GM20431 (cell line): ENCODE measurements around the gene EXOC7.

Source experiments
- in situ Hi-C: fragments of 300-500 bp; cut with MseI, MboI; formaldehyde crosslinking; loops from one replicate; pipeline ENCODE4 v1.15.0; 2020; ENCODE audit warnings: low sequenced_read_pairs; ENCODE audit not compliant: unreplicated experiment

EXOC7 gene

GRCh38 chr17:76103274-76104139 lies at the start of gene EXOC7:
Gene EXOC7 (minus strand): TSS chr17:76103787. CDS start chr17:76103692, 95 bp downstream.
- in situ Hi-C loops: no loop called here

DNA sequence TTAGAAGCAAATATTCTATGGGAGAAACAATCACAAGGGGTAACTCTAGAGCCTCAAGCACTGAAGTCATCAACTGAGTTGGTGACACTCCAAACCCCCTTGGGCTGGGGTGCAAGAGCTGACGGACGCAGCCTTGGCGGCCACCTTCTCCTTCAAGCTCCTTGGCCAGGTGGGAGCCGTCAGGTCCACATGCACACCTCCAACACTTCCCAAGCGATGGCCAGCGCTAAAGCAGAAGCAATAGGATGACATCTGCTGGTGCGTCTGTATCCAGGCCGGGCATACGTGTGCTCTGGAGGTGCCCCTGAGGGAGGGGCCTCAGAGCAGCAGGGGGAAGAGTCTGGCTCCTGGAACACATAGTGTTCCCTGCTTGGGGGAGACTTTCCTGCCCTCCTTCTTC lies 49.6 kb upstream of the EXOC7 start:
- in situ Hi-C loops: no loop called here

DNA sequence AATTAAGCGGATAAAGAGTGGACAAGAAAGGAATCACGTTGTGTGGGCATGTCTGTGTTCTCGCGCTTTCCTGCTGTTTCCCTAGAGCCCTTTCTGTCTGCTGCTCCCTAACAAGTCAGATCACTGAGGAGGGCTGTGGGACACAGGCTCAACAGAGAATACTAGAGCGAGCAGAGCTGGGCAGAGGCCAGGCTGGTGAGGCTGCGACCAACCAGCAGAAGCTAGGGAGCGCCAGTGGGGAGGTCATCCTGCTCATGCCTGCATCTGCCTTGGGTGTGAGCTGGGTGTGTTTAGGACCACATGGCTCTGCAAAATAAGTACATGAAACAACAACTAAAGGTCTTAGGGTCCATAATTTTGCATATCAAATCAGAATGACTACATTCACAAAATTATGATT lies 49.0 kb upstream of the EXOC7 start:
- in situ Hi-C loops: no loop called here

DNA sequence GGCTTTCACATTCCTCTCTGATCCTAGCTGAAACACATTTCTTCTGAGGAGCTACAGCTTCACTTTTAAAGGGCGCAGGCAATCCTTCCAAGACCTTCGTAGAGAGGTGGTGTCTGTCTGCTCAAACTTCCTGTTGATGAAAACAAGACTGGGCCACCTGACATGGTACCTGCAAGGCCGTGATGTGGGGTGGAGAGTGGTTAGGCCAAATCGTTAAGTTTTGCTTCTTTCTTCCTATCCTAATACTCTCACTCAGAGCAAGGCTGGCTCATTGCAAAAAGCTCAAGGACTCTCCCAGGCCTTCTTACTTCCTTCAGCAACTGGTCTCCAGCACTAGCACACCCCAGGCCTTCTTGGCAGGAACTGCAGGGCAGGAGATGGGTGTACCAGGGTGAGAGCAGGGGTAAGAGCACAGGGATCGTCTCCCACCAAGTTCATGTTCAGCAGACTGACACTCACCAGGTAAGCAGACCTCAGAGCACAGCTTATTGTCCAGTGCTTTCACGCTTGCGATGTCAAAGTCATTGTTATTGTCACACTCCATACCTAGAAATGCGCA lies 48.4 kb upstream of the EXOC7 start:
- in situ Hi-C loops: no loop called here

DNA sequence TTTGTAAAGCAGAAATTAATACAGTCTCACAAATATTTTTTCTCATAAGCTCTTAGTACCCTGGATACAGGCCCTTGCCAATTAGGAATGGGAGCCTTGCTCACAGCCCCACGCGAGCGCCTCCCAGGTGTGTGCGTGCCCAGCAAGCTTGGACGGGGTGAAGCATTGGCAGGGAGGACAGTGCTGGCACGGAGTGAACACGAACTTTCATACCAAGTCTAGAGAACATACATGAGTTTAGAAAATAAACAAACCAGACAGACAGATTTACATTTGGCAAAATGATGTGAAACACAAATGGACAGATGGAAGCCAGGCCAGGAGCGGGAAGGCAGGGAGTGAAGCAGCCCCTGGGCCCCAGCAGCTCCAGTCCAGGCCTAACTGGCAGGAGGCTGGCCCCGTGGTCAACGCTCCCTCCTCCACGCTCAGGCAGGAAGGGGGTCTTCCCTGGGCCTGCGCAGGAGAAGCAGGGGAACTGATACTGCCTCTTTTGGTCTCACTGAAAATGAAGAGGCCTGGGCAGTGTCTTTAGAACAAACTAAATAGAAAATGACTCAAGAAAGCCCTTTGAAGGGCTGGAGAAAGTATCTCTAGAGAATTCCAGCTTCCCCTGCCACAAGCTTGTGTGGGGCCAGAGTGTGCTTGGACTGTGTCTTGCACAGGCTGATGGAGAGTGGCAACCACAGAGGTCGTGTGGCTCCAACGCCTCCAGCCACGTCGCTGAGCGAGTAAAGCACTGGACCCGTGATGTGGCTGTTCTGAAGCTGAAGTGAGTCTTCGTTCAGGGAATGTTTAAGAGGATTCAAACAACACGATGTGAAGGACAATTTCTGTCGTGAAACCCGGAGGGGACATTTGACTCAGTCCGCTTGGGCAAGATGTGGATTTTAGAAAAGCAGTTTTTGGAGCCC lies 47.4 kb upstream of the EXOC7 start:
- in situ Hi-C loops: no loop called here

GRCh38 chr17:76149214-76149613 lies 45.6 kb upstream of the EXOC7 start:
- in situ Hi-C loops: no loop called here

- in situ Hi-C loops: no loop called here
These were observed 44.4 kb upstream of the EXOC7 start for GRCh38 chr17:76148015-76148326.

DNA sequence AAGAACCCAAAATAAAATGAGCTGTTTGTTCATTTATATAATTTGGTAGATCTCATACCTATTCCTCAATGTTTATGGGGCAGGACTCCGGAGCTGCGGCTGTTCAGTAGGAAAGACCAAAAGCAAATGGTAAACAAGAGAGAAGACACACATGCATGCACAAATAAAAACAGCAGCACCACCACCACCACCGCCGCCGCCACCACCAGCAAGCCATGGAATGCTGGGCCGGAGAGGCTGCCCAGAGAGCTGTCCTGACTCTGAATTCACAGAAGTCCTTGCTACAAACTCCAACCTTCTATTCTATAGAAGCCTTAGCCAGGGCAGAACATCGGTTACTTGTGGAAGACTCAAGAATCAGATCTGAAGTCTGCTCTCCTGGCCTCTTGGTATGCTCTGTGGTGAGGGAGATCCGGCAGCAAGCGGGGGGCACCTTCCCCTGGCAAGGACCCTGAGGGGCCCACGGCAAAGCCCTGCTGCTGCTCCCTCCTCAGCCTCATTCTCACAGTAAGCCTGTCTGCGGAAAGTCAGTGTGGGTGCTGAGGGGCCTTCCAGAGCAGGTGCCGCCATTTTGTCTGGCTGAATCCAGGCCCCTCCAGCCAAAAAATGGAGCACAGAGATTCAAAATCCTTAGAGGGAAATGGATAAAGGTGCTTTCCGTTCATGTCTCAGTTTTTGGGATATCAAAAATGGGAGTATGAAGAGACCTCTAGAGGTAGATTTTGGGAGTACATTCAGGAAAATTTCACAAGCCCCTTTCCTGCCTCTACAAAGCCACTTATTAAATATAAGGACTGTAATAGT lies 43.8 kb upstream of the EXOC7 start:
- in situ Hi-C loops: no loop called here

GRCh38 chr17:76146053-76146851 lies 42.7 kb upstream of the EXOC7 start:
- in situ Hi-C loops: no loop called here

- in situ Hi-C loops: no loop called here
These were observed 41.9 kb upstream of the EXOC7 start for GRCh38 chr17:76145231-76146052.

DNA sequence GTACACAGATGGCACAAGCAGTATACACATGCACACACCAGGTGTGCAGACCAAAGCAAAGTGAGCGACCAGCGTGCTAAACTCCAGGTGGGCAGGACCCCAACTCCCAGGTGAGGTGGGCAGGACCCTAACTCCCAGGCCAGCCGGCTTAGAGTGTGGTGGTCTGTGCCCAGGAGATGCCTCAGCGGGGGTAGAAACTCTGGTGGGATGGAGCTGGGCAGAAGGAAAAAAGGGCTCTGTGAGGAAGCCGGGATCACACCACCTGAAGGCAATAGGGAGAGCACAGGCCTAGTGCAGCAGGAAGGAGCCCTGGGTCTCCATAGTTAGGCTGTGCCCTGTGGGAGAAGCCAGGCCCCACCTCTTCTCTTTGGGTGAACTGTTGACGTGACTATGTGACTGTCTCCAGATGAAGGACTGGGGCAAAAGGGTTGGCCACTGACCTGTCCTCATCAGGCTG lies 39.0 kb upstream of the EXOC7 start:
- in situ Hi-C loops: no loop called here

- in situ Hi-C loops: no loop called here
These were observed 38.5 kb upstream of the EXOC7 start for GRCh38 chr17:76142039-76142584.

DNA sequence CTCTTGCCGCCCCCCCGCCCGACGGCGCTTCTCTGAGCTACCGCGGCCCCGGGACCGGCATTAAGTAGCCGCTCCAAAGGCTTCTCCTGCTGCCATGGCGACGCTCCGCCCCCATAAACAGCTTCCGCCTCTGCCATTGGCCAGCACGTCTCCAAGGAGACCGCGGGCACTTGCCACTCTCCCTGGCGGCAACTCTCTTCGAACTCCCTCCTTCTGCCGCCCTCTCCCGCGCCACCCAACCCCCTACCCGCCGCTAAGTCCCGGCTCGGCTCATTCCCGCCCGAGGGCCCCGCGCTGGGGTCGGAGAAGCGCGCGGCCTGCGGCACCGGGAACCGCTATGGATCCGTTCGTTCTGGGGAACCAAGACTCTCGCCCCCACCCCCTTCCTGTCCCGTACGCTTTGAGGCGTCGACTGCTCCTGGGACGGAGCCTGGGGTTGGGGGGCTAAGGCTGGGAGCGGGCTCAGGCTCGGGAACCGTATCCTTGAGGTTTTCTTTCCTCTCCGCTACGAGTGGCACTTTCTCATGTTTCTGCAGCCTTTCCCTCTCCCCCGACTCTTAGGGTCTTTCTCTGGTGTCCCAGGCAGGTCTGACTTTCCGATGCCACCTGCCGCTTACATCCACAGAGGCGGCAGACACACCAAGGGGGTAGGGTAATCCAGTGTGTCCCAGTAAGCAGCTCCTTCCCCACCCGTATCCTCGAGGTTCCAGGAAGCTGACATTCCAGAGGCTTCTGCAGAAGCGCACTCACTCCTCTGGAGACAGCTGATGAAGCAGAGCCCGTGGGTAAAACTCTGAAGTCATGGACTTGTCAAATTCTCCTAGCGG lies 37.8 kb upstream of the EXOC7 start, which contains the start of gene FOXJ1:
Gene FOXJ1, minus strand, starts transcription at position 34 of the 827 bp plus-strand sequence. CDS start 850 bp downstream, outside the sequence.
- in situ Hi-C loops: no loop called here

- in situ Hi-C loops: no loop called here
These were observed 37.1 kb upstream of the EXOC7 start for GRCh38 chr17:76140661-76141211.

GRCh38 chr17:76139801-76140660 lies 36.4 kb upstream of the EXOC7 start:
- in situ Hi-C loops: no loop called here
